GM21447 (cell line): ENCODE results near the gene PTRHD1.

Experiments
- ATAC-seq: cut with Tn5 transposase; IDR thresholded peaks from one replicate; pipeline ENCODE4 v1.9.1; 2021; ENCODE audit not compliant: unreplicated experiment

Gene PTRHD1

DNA sequence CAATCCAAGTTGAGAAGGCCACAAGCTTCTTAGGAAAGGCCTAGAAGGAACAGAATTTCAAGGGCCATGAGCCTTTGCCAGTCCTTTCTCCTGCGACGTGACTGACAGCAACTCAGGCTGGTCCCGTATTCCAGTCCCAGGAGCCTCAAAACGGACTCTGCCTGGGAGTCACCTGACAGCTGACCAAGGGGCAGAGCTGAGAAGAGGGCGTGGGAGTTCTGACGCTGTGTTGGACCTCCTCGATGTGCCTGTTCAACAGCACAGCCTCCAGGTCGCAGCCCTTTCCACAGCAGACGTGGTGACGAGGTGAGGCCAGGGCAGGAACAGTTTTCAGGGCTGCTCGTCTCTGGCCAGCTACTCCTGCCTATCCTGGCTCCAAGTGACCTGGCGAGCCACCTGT, 37.6 kb upstream of the PTRHD1 start:
- no peak for ATAC-seq

- no peak for ATAC-seq
Measured at GRCh38 chr2:24830351-24830750, 37.2 kb upstream of the PTRHD1 start.

DNA sequence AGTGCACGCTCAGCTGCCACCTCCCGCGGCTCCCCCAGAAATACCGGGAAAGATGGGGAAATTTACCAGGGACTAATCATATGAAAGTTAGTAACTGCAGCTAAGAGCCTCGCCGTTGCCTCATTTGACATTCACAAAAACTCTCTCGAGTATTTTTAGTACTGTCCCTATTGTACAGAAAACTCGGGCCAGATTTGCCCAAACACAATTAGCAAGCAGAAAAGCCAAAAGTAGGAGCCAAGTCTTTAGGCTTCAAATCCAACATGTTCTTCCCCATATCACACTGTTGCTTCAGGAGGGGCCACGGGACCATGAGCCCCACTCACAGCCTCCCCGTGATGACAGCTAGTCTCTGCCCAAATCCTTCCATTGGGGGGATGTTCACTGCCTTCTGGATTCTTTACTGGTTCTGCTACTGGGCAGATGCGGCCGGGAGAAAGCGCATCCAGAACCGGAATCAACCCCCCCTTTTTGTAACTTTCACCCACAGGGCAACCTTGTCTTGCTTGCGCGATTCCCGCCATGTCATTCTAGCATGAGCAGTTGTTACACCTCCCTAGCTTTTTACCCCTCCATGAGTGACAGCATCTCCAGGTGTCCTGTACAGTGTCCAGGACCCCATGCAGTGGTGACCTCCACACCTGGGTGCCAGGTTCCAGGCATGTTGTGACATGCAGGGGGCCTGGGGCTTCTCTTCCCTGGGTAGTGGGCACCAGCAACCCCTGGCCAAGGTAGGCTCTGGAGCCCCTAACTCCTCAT, 35.2 kb upstream of the PTRHD1 start:
- ATAC-seq = no peak

DNA sequence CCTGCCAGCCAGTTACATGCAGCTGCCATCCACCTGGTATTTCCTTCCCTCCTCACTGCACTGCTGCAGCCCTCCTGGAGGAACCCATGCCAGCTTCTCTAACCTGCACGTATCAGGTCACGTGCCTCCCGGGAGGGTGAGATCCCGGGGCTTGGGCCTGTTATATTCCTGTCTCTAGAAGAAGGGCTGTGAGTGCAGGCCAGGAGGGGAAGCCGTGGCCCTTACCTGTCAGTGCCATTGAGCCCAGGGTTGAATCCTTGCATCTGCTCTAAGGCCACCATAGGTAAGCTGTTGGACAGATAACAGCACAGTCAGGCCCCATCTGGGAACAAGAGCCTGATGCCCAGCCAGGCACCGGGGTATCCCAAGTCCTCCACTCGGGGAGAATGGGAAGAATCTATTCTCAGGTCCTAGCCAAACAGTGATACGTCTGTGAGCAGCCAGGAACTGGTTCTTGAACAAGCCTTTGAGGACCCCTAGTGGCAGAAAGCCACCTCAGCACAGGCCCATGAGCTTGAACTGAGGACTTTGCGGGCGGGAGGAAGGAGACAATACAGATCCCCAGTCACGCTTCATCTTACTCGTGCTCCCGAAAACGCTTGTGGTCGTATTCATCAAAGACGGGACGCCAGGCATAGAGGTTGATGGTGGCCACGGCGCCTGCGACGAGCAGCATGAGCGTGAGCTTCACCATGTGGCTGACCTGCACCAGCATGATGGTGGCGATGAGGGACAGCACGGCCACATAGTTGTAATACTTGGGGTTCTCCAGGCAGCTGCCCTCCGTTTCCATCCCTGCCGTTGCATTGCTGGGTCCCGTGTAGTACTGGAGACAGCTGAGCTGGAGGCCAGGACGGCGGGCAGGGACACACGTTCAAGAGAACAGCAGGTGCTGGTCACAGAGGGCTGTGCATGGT, 34.4 kb upstream of the PTRHD1 start:
- ATAC-seq = peak; percentile 72

DNA sequence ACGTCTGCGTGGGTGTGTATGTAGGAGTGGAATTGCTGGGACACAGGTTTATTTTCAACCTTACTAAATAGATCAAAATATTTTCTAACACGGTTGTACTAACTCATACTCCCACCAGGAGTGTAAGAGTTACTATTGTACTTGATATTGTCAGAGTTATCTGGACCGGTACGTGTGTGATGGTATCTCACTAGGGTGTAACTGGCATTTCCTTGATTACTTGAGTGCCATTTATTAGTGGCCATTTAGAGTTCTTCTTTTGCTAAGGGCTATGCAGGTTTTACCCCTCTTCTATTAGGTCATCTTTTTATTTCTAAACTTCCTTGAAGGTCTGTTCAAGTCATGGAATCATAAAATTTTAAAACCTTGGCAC, 33.6 kb upstream of the PTRHD1 start:
- ATAC-seq = no peak

- ATAC-seq = no peak
Measured at GRCh38 chr2:24825883-24826772, 32.9 kb upstream of the PTRHD1 start.

- no peak for ATAC-seq
Measured at GRCh38 chr2:24824966-24825882, 32.0 kb upstream of the PTRHD1 start.

DNA sequence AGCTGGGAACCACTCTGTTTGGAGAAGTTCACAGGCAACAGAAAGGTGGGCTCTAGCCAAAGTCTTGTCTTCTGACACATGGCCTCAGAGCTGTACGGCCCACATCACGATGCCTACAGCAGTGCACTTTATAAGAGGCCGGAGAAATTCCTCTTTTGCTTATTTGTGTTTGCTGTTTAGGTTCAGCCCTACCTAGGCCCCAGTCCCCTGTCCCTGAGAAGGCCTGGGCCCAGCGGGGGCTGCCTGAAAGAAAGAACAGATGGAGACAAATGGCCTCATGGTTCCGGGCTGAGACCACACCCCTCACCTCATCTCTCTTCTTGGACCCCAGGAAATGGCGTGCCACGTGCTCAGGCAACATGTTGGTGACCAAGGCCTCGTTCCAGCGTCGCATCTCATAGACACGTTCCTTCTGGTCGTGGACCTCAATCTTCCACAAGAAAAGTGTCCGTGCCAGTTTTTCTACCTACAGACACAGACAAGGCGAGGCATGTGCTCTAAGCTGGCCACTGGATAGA, 30.9 kb upstream of the PTRHD1 start:
- ATAC-seq = no peak

- ATAC-seq = no peak
Measured at GRCh38 chr2:24822049-24822706, 29.0 kb upstream of the PTRHD1 start.

DNA sequence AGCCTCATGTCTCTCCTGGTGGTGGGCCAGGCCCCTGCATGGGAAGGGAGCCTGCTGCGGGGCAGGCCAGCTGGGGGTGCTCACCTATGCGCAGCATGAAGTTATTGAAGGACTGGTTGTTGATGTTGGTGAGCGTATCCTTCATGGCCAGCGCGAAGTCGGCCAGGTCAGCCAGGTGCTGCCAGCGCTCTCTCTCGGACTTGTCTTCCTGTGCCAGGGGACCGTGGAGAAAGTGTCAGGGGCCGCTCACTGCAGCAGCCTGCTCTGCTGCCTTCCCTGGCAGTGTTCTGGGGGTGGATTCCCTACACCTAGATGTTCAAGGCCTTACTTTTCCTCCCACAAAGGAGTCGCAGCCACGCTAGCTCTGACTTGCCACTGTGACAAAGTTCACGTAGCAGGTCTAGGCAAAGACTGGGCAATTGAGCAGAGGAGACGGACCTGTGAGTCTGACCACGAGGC, 28.3 kb upstream of the PTRHD1 start:
- no peak for ATAC-seq

GRCh38 chr2:24820598-24821432, 27.6 kb upstream of the PTRHD1 start:
- ATAC-seq = no peak

DNA sequence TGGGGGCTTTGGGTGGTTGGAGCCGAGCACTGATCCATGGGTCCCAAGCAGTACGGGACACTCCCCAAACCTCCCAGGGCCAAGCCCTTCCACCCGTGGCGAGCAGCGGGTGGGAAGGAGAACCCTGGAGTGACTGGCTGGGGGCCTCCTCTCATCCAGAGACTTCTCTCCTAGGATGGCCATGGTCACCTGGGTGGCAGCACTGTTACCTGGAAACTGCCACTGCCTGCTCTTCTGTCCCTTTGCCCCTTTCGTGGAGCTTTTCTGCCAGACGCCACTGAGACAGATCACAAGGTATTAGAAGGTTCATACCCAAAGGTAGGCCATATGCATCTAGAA, 27.0 kb upstream of the PTRHD1 start:
- ATAC-seq = no peak

- no peak for ATAC-seq
Measured at GRCh38 chr2:24819442-24820174, 26.4 kb upstream of the PTRHD1 start.

GRCh38 chr2:24818721-24819167, 25.6 kb upstream of the PTRHD1 start:
- ATAC-seq = no peak

GRCh38 chr2:24816884-24817283, 23.7 kb upstream of the PTRHD1 start:
- ATAC-seq = no peak

- no peak for ATAC-seq
Measured at GRCh38 chr2:24816404-24816803, 23.2 kb upstream of the PTRHD1 start.

DNA sequence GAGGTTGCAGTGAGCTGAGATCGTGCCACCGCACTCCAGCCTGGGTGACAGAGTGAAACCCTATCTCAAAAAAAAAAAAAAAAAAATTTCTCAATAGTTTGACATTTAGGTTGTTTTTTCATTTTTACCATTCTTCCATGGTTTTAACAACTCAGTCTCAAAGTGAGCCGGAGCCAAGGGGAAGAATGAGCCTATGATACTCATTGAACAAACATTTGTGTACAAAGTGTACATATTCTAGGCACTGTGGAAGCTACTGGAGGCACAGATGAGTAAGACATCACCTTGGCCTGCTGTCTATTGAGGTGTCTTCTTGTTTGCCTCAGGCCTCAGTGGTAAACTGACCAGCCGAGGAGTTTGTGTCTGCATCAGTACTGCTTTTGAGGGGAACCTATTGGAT, 22.0 kb upstream of the PTRHD1 start:
- no peak for ATAC-seq

DNA sequence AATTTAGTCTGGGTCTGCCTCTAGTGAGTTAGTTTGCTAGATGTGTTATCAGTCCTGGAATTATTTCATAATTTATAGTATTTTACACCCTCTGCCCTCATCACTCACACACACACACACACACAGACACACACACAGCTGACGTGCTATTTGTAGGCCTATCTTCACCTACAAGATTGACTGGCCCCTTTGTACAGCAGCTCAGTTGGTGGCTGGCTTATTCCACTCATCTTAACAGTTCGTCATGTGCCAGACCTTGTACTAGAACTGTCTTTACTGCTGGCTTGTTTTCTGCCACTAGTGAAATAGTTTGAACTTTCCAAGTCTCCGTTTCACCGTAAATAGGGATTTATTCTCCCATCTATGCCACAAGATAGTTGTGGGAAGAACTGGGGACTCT, 21.3 kb upstream of the PTRHD1 start:
- ATAC-seq = no peak
